Measurements from ENCODE around the gene ONECUT2.

DNA sequence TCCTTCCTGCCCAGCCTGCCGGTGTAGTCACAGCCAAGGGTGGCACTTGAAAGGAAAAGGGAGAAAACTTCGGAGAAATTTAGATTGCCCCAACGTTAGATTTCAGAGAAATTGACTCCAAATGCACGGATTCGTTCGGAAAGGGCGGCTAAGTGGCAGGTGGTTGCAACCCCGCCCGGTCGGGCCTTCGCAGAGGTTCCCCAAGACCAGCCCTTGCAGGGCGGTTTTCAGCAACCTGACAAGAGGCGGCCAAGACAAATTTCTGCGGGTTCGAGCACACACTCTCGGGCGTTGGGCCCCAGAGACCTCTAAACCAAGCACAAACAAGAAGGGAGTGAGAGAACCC is 4.8 kb downstream of the ONECUT2 start:
- TF ChIP-seq, protein P1, sequence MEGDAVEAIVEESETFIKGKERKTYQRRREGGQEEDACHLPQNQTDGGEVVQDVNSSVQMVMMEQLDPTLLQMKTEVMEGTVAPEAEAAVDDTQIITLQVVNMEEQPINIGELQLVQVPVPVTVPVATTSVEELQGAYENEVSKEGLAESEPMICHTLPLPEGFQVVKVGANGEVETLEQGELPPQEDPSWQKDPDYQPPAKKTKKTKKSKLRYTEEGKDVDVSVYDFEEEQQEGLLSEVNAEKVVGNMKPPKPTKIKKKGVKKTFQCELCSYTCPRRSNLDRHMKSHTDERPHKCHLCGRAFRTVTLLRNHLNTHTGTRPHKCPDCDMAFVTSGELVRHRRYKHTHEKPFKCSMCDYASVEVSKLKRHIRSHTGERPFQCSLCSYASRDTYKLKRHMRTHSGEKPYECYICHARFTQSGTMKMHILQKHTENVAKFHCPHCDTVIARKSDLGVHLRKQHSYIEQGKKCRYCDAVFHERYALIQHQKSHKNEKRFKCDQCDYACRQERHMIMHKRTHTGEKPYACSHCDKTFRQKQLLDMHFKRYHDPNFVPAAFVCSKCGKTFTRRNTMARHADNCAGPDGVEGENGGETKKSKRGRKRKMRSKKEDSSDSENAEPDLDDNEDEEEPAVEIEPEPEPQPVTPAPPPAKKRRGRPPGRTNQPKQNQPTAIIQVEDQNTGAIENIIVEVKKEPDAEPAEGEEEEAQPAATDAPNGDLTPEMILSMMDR (conservative IDR thresholded peaks at IDR 0.05; ENCODE audit: low read length): no peak
- TF ChIP-seq EZH2phosphoT487 (IDR thresholded peaks at IDR 0.05; ENCODE audit: borderline replicate concordance): no peak
